ENCODE data around the gene INO80.
A peak's percentile ranks its signal among the peaks of the same experiment; 100 is the strongest.

Gene INO80

DNA sequence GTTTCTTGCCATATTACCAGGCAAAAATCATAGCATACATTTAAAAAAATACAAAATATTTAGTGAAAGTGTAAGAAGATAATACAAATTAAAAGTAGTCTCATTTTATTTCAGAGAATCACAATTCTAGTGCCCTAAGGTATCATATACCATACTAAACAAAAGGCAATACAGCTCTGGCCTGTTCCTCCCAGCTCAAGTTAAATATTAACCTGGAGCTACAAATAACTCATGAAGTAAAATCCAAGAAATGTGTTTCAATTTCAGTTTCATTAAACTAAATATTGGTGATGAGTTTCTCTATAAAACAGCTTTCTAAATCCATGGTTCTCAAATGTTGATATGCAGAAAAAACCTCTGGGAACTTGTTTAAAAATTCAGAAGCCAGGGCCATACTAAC is 67.7 kb downstream of the INO80 start:
- no peak for DNase-seq (ENCODE audit: low spot score)
- H3K27me3 Mint-ChIP-seq (ENCODE audit: low read depth) = no peaks in the 10 kb centered on the region
- H3K4me1 Mint-ChIP-seq (ENCODE audit: low read depth) = no peaks in the 10 kb centered on the region
- peaks cover 45% of the 10 kb centered on the region for H3K36me3 Mint-ChIP-seq (ENCODE audit: low read depth)
- H3K4me3 Mint-ChIP-seq = no peak overlapping the region
- H3K27ac Mint-ChIP-seq = peak overlapping the region; percentile 21
- no peaks in the 10 kb centered on the region for H3K9me3 Mint-ChIP-seq

DNA sequence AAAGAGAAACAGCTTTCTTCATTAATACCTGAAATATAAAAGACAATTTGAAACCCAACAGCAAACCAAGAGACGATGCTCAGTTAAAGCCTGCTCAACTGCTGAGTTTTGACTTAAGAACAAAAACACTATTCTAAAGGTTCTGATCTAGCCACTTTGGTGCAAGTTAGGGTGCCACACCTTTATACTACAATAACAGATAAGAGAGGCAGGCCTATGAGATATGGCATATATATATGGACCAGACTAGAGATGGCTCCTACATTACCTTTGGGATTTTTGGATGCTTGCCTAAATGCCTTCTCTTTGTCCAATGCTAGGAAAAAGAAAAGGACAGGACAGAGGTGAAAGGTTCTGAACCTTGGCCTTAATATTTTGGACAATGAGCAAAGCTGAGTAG is 68.6 kb downstream of the INO80 start:
- Mint-ChIP-seq H3K4me3 (no peak overlapping the region), H3K4me1 (ENCODE audit: low read depth) (no peaks in the 10 kb centered on the region), H3K27me3 (ENCODE audit: low read depth) (no peaks in the 10 kb centered on the region), H3K36me3 (ENCODE audit: low read depth) (peaks cover 50% of the 10 kb centered on the region), H3K27ac (no peak overlapping the region), H3K9me3 (no peaks in the 10 kb centered on the region)
- no peak for DNase-seq (ENCODE audit: low spot score)

DNA sequence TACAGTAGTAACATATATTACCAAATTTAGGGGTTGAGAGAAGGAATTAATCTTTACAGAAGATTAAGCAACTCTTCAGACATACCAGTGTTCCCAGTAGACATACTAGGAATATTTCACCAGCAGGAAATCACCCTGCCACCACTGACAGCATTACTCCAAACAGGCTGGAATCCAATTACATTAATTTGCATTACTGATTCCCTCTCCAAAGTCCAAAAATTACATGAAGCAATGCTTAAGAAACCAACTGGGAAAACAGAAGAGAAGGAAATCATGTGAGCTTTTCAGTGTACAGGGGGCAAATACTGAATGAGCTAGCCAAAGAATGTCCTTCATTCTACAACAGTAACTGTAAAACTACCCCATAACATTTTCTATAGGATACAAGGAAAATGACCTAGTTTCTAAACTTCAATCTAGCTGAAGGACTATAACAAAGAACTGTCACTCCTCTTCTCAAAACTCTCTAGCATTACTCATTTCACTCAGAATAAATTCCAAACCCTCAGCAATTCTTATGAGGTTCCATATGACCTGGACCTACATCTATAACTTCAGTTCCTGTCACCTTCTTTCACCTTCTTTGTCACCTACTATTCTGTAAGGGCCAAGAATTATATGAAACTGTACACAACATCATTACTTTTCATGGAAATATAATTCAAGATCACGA is 72.7 kb downstream of the INO80 start:
- peaks cover 38% of the 10 kb centered on the region for H3K36me3 Mint-ChIP-seq (ENCODE audit: low read depth)
- no peaks in the 10 kb centered on the region for H3K27me3 Mint-ChIP-seq (ENCODE audit: low read depth)
- H3K4me1 Mint-ChIP-seq (ENCODE audit: low read depth) = no peaks in the 10 kb centered on the region
- DNase-seq (ENCODE audit: low spot score) = no peak
- H3K4me3 Mint-ChIP-seq = no peak overlapping the region
- no peaks in the 10 kb centered on the region for H3K9me3 Mint-ChIP-seq
- H3K27ac Mint-ChIP-seq = no peak overlapping the region

DNA sequence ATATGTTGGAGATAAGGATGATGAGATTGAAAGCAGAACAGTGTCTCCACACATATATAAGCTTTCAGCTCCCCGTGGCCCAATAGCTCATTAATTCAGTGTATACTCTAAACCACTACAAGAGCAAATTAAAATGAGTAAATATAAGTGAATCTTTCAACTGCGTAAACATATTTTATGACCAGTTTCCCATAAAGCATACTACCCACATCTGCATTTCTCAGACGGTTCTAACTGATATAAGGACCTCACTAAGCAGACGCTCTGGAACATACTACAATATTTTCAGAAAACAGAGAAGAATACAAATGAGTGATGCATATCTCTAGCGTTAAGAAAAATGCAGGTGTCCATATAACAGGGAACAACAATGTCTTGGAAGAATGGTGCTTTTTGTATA is 73.2 kb downstream of the INO80 start:
- Mint-ChIP-seq H3K4me3 (no peak overlapping the region), H3K27ac (no peak overlapping the region), H3K4me1 (ENCODE audit: low read depth) (no peaks in the 10 kb centered on the region), H3K27me3 (ENCODE audit: low read depth) (no peaks in the 10 kb centered on the region), H3K36me3 (ENCODE audit: low read depth) (peaks cover 38% of the 10 kb centered on the region), H3K9me3 (no peaks in the 10 kb centered on the region)
- no peak for DNase-seq (ENCODE audit: low spot score)

DNA sequence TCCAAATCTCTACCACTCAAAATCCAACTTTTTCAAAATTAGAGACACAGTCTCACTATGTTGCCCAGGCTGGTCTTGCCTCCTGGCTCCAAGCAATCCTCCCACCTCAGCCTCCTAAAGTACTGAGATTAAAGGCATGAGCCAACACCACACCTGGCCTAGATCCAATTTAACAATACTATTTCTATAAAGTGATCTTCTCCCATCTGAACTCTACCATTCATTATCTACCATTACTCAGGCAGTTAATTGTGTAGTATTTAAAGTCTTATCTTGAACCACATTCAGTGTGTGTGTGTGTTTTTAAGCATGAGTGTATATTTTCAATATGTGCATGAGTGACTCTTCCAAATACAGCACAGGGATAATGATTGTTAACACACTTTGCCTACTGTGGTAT is 77.0 kb downstream of the INO80 start:
- Mint-ChIP-seq H3K4me3 (no peak overlapping the region), H3K36me3 (ENCODE audit: low read depth) (peaks cover 37% of the 10 kb centered on the region), H3K27me3 (ENCODE audit: low read depth) (no peaks in the 10 kb centered on the region), H3K9me3 (no peaks in the 10 kb centered on the region), H3K4me1 (ENCODE audit: low read depth) (peaks cover 2% of the 10 kb centered on the region), H3K27ac (no peak overlapping the region)
- no peak for DNase-seq (ENCODE audit: low spot score)

DNA sequence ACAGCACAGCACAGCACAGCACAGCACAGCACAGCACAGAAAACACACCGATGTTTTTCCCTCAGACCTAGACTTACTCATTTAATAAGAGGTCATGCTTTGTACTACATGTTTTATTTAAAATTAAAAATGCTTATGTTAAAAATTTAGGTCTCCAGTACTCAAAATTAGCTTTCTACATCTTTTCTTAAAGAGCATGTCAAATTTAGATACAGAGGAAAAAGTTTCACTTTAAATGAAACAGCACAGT is 84.1 kb downstream of the INO80 start:
- H3K9me3 Mint-ChIP-seq = no peaks in the 10 kb centered on the region
- H3K27ac Mint-ChIP-seq = no peak overlapping the region
- H3K4me3 Mint-ChIP-seq = no peak overlapping the region
- H3K27me3 Mint-ChIP-seq (ENCODE audit: low read depth) = no peaks in the 10 kb centered on the region
- H3K4me1 Mint-ChIP-seq (ENCODE audit: low read depth) = peaks cover 16% of the 10 kb centered on the region
- peaks cover 30% of the 10 kb centered on the region for H3K36me3 Mint-ChIP-seq (ENCODE audit: low read depth)
- DNase-seq (ENCODE audit: low spot score) = no peak

DNA sequence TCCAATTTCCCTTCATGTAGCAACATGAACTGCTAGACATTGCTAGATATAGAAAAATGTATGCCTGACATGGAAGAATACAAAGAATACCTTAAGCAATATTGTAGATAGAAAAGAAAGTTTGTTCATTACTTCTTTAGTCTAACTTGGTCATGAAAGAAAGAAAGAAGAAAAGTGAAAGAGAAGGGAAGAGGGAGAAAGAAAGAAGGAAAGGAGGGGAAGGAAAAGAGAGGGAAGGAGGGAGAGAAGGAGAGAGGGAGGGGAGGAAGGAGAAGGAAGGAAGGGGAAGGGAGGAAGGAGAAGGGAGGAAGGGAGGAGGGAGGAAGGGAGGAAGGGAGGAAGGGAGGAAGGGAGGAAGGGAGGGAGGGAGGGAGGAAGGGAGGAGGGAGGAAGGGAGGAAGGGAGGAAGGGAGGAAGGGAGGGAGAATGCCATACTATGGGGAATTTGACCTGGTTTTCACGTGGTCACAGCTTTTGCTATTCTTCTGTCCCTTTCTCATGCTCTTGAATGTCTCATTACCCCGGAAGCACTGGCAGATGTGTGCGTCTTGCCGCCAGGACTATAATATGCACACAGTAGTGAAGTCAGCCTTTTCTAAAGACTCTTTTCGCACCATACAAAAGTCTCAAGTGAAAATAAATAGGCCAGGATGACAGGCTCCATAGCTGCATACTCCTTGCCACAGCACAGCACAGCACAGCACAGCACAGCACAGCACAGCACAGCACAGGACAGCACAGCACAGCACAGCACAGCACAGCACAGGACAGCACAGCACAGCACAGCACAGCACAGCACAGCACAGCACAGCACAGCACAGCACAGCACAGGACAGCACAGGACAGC is 84.6 kb downstream of the INO80 start:
- DNase-seq (ENCODE audit: low spot score) = no peak
- Mint-ChIP-seq H3K36me3 (ENCODE audit: low read depth) (peaks cover 35% of the 10 kb centered on the region), H3K4me1 (ENCODE audit: low read depth) (peaks cover 18% of the 10 kb centered on the region), H3K27me3 (ENCODE audit: low read depth) (no peaks in the 10 kb centered on the region), H3K27ac (peak overlapping the region; percentile 58), H3K4me3 (no peak overlapping the region), H3K9me3 (no peaks in the 10 kb centered on the region)

DNA sequence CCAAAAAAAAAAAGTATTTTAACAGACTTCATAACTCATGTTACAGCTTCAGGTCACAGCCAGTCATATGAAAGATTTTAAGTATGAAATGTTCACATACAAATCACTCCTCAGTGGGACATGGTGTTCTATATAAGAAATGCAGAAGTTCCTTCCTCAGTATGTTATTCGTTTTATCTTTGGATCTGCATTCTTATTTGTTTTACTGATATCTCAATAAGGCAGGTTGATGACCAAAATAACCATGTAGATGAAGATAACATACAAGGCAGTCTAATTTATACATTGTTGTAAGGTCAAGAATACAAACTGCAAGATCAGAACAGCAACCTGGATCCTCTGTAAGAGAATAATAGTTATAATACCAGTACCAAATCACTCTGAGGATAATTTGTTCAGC is 87.2 kb downstream of the INO80 start:
- Mint-ChIP-seq H3K27ac (no peak overlapping the region), H3K36me3 (ENCODE audit: low read depth) (peaks cover 39% of the 10 kb centered on the region), H3K9me3 (no peaks in the 10 kb centered on the region), H3K4me1 (ENCODE audit: low read depth) (peaks cover 16% of the 10 kb centered on the region), H3K4me3 (no peak overlapping the region), H3K27me3 (ENCODE audit: low read depth) (no peaks in the 10 kb centered on the region)
- DNase-seq (ENCODE audit: low spot score) = no peak

DNA sequence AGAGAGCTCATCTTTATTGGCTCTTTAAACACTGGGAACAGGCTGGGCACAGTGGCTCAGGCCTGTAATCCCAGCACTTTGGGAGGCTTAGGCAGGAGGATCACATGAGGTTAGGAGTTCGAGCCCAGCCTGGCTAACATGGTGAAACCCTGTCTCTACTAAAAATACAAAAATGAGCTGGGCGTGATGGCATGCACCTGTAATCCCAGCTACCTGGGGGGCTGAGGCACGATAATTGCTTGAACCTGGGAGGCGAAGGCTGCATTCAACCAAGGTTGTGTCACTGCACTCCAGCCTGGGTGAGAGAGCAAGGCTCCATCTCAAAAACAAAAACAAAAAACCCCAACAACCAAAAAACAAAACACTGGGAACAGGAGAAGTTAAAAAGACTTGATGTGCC is 90.7 kb downstream of the INO80 start:
- Mint-ChIP-seq H3K27me3 (ENCODE audit: low read depth) (no peaks in the 10 kb centered on the region), H3K9me3 (no peaks in the 10 kb centered on the region), H3K27ac (no peak overlapping the region), H3K36me3 (ENCODE audit: low read depth) (peaks cover 31% of the 10 kb centered on the region), H3K4me1 (ENCODE audit: low read depth) (peaks cover 2% of the 10 kb centered on the region), H3K4me3 (no peak overlapping the region)
- no peak for DNase-seq (ENCODE audit: low spot score)

DNA sequence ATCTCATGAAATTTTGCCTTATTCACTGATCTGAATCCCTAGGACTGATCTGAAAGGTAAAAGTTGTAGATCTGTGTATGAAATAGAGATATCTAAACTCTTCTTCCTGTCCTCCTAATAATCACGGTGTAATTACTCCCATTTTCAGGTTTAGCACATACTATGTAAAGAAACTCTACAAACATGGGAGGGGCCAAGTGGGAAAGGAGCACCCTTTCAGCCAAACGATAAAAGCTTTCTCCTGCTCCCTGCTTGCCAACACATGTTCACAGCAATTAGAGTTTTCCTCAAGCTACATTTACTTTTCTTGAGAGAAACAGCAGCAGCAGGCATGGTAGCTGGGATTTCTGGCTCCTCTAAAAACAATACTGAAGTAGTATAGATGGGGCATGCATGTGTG is 91.2 kb downstream of the INO80 start:
- H3K27me3 Mint-ChIP-seq (ENCODE audit: low read depth) = no peaks in the 10 kb centered on the region
- H3K9me3 Mint-ChIP-seq = no peaks in the 10 kb centered on the region
- DNase-seq (ENCODE audit: low spot score) = no peak
- peaks cover 2% of the 10 kb centered on the region for H3K4me1 Mint-ChIP-seq (ENCODE audit: low read depth)
- peaks cover 31% of the 10 kb centered on the region for H3K36me3 Mint-ChIP-seq (ENCODE audit: low read depth)
- H3K4me3 Mint-ChIP-seq = no peak overlapping the region
- no peak overlapping the region for H3K27ac Mint-ChIP-seq

DNA sequence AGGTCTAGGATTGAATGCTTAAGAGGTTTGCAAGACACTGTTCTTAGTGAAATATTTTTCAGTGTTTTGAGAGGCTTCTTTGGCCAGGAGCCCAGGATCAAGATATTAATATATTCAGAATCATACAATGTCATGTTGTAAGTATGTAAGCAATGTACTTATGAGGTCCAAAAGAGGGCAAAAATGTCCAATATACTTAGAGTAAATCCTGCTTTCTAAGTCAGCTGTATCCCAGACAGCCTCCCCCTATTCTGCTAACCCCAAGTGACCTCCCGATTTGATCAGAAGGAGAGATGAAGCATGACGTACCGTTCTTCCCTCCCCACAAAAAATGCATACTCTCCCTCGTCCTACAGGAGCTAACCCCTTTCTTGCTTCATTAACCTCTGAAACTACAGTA is 91.9 kb downstream of the INO80 start:
- Mint-ChIP-seq H3K27ac (no peak overlapping the region), H3K27me3 (ENCODE audit: low read depth) (no peaks in the 10 kb centered on the region), H3K9me3 (no peaks in the 10 kb centered on the region), H3K4me3 (no peak overlapping the region), H3K36me3 (ENCODE audit: low read depth) (peaks cover 30% of the 10 kb centered on the region), H3K4me1 (ENCODE audit: low read depth) (peaks cover 2% of the 10 kb centered on the region)
- DNase-seq (ENCODE audit: low spot score) = no peak

DNA sequence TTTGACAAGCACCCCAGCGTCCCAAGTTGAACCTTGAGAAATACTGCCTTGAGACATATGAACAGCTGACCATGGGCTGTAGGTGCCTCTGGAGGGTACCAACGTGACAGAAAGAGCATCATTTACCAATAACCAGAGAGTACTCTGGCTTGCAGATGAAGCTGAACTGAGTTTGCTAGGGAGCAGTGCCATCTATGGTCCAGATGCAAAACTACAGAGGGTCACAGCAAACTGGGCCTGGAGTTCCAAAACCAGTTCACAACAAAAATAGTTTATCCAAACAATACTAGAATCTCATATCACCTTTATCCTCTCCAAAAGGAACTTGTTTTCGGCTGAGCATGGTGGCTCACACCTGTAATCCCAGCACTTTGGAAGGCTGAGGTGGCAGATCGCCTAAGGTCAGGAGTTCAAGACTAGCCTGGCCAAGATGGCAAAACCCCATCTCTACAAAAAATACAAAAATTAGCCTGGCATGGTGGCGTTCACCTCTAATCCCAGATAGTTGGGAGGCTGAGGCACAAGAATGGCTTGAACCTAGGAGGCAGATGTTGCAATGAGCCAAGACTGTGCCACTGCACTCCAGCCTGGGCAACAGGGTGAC is 93.5 kb downstream of the INO80 start:
- no peak overlapping the region for H3K27ac Mint-ChIP-seq
- DNase-seq (ENCODE audit: low spot score) = peak; percentile 18
- H3K9me3 Mint-ChIP-seq = no peaks in the 10 kb centered on the region
- peaks cover 8% of the 10 kb centered on the region for H3K4me1 Mint-ChIP-seq (ENCODE audit: low read depth)
- H3K4me3 Mint-ChIP-seq = no peak overlapping the region
- H3K36me3 Mint-ChIP-seq (ENCODE audit: low read depth) = peaks cover 30% of the 10 kb centered on the region
- H3K27me3 Mint-ChIP-seq (ENCODE audit: low read depth) = no peaks in the 10 kb centered on the region

DNA sequence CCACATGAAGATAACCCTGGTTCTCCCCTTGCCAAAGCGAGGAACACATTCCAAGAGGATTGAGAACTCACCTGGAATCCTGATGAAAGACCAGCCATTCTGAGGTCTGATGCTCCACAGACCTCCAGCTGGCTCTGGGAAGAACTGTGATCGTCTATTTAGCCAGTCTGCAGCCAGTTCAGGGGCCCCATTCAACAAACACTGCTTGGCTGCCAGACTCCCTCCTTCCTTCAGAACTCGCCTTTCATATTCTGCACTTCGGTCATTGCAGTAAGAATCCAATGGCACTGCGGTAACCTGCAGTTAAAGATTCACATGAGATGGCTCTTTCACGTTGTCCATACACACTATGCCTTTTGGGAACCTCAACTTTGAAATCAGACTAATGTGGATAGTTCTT is 95.3 kb downstream of the INO80 start:
- Mint-ChIP-seq H3K4me1 (ENCODE audit: low read depth) (peaks cover 13% of the 10 kb centered on the region), H3K4me3 (no peak overlapping the region), H3K27me3 (ENCODE audit: low read depth) (no peaks in the 10 kb centered on the region), H3K36me3 (ENCODE audit: low read depth) (peaks cover 18% of the 10 kb centered on the region), H3K9me3 (no peaks in the 10 kb centered on the region), H3K27ac (no peak overlapping the region)
- no peak for DNase-seq (ENCODE audit: low spot score)

DNA sequence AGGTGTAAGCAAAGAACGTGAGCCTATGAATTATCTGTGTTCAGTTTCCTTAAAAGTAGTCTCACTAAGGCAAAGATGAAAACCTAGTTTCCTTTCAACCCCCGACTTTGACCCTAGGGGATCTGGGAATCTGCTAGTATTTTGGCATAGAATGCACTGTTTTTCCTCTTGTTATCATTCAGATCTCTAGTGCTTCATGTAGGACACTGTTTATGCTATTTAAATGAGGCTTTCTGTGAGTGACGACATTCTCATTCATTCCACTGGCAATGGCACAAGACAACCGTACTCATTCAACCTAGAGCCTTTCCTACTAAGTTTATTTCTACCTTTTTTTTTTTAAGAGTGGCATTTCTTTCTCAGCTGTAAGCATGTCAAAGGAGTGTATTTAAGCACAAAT is 95.8 kb downstream of the INO80 start:
- Mint-ChIP-seq H3K9me3 (no peaks in the 10 kb centered on the region), H3K36me3 (ENCODE audit: low read depth) (peaks cover 15% of the 10 kb centered on the region), H3K4me3 (no peak overlapping the region), H3K4me1 (ENCODE audit: low read depth) (peaks cover 13% of the 10 kb centered on the region), H3K27ac (no peak overlapping the region), H3K27me3 (ENCODE audit: low read depth) (no peaks in the 10 kb centered on the region)
- no peak for DNase-seq (ENCODE audit: low spot score)

Data from T-helper 2 cell treated with Interferon-gamma antibody and Interleukin-4, amounts not matched to agents 5 μg/mL and 100 μg/mL, for 36 hours (primary cell).